ENCODE data around the gene XG. TPM values are rescaled to one million over a fixed set of nuclear protein-coding genes. Genes with fewer than 3 reads are reported as not detected.
"Not testable (repeated sequence)": the region's sequence is repeated elsewhere in the genome, so short reads cannot be mapped to it uniquely, and the experiment has no call there.

The XG gene
- total RNA-seq, 1 experiment from 2014 or later = 0.06 TPM

DNA sequence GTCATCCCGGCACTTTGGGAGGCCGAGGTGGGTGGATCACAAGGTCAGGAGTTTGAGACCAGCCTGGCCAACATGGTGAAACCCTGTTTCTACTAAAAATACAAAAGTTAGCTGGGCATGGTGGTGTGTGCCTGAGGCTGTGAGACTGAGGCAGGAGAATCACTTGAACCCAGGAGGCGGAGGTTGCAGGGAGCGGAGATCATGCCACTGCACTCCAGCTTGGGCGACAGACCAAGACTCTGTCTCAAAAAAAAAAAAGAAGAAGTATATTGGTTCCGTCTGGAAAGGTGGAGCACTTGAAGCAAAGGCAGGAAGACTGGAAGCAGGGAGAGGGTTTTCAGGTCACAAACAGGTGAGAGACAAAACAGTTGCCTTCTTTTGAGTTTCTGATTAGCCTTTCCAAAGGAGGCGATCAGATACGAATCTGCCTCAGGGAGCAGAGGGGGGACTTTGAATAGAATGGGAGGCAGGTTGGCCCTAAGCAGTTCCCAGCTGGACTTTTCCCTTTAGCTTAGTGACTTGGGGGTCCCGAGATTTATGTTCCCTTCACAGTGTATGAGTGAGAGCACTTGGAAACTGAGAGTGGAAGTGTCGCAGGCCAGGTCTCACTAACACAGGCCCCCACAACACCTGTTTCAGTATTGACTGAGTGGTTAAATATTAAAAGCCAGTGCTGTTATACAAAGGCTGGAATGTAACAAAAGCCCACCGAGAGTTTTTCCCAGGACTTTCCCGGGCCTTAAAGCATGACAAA, 28.8 kb downstream of the XG start:
- DNase-seq (ENCODE audit: low read depth) = not testable (repeated sequence)

DNA sequence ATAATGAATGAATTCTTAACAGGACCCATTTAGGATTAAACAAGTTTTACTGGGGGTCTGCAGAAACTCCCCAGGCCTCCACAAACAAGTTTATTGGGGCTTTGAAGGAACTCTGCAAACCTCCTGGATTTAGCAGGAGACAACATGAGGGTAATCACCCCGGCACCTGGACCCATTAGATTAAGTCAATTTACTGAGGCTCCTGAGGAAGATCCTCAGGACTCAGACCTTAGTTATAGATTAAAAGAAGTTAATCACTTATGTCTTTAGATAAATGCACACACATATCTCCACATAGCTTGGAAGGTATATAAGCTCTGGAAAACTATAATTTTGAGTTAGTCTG, 29.4 kb downstream of the XG start:
- DNase-seq (ENCODE audit: low read depth) = no peak

DNA sequence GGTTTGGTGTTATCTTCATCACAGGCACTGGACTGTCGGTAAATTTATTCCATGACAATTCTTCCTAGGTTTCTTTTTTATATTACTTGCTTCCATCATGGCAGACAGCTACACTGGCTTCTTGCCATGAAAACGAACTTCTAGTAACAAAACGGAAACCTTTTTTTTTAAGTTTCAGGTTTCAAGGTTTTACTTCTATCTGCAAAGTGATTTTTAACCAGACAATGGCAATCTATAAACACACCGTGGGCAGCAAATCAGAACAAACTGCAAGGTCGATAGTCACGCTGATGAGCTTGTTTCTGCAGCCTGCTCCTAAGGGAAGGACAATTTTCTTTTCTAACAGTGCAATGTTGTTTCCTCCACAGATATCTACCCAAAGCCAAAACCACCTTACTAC, 29.9 kb downstream of the XG start:
- no peak for DNase-seq (ENCODE audit: low read depth)

DNA sequence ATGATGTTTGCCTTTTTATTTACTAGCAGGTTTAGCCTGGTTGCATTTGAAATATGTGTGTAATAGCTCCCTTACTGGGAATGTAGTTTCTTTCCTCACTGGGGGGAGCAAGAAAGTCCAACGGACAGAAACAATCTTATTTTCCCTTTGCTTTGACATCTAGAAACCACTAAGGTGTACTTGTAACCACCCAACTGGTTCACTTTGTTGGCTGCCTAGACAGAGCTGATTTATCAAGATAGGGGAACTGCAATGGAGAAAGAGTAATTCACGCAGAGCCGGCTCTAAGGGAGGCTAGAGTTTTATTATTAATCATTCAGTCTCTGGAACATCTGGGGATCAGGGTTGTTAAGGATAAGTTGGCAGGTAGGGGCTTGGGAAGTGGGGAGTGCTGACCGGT, 30.3 kb downstream of the XG start:
- DNase-seq (ENCODE audit: low read depth) = no peak

DNA sequence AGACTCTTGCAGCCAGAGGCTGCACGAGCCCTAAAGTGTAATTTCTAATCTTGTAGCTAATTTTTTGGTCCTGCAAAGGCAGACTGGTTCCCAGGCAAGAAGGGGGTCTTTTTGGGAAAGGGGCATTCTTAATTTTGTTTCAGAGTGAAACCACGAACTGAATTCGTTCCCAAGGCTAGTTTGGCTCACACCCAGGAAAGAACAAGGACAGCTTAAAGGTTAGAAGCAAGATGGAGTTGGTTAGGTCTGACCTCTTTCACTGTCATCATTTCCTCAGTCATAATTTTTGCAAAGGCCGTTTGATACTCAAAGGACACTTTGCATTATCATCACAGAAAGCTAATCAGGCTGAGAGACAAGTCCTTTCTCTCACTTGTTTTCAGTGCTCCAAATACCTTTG, 30.9 kb downstream of the XG start:
- no peak for DNase-seq (ENCODE audit: low read depth)

DNA sequence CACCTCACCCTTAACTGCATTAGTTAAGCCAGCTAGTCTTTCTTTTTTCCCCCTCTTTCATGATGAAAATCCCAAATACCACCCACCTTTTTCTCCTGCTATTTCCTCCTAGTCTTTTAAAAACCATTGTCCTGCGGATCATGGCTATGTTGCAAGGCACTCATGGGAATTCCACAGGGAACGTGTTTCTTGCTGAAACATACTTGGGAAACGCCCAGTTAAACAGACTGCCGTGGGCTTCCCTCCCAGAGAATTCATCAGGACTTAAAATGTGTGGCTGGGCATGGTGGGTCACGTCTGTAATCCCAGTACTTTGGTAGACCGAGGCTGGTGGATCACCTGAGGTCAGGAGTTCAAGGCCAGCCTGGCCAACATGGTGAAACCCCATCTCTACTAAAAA, 32.2 kb downstream of the XG start:
- DNase-seq (ENCODE audit: low read depth) = no peak

DNA sequence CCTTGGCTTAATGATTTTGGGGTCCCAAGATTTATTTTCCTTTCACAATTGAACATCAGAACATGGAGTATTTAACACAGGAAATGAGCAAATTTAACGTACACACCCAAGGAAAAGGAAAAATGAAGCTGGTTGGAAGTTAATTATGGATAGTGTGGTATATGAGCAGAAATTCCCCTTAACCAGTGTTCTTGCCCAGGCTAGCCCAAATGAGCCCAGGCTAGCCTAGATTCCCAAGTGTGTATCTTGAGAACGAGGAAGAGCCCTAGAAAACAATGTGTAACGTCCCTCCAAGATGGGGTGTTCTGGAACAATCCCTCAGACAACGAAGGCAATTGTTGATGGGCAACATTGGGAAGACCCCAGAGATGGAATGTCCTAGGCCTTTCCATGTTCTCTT, 33.7 kb downstream of the XG start:
- no peak for DNase-seq (ENCODE audit: low read depth)

DNA sequence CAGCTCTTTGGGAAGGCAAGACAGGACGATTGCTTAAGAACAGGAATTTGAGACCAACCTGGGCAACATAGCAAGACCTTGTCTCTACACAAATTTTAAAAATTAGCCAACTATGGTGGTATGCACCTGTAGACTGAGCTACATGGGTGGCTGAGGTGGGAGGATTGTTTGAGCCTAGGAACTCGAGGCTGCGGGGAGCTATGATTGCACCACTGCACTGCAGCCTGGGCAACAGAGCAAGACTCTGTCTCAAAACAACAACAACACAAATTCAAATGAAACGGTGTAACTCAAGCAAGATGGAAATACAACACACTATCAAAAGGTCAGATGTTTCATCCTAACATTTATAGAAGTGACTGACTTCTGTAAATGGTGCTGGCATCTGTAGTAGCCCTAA, 37.1 kb downstream of the XG start:
- no peak for DNase-seq (ENCODE audit: low read depth)

DNA sequence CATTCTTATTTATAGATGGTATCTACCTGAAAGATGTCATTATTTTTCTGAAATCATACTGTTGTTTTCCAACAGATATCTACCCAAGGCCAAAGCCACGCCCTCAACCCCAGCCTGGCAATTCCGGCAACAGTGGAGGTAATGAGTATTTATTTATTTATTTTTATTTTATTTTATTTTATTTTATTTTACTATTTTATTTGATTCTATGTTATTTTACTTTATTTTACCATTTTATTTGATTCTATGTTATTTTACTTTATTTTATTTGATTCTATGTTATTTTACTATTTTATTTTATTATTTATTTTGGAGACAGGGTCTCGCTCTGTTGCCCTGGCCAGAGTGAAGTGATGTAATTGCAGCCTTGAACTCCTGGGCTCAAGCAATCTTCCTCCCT, 37.7 kb downstream of the XG start:
- DNase-seq (ENCODE audit: low read depth) = no peak

DNA sequence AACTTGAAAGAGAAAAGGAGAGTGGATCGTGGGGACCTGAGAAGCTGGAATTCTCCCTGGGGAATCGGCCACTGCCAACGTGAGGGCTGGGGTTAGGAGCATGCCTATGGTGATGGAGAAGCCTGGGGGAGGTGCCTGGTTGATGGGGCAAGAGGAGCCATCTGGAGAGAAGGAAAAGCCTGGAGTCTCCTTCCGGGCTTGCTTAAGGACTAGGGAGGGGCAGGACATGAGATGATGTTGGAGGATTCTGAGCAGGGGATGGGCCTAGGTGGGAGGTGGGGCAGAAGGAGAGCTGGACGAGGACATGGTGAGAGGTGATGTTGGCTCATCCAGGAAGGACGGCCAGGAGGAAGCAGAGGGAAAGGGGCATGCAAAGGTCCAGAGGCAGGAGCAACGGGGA, 41.9 kb downstream of the XG start:
- DNase-seq (ENCODE audit: low read depth) = no peak

DNA sequence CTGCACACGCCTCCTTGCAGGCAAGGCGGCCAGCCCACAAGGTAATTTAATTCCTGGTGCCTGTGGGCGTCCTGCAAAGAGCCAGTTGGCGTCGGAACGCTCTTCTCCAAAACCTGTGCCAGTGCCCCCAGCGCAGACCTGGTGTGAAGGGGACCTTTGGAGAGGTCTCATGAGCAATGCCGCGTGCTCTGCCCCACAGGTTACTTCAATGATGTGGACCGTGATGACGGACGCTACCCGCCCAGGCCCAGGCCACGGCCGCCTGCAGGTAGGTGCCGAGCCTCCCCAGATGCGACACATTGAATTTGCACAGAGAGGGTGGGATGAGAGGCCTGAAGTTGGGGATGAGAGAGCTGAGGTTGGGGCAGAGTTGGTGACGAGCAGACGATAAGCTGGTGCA, 42.5 kb downstream of the XG start:
- no peak for DNase-seq (ENCODE audit: low read depth)

DNA sequence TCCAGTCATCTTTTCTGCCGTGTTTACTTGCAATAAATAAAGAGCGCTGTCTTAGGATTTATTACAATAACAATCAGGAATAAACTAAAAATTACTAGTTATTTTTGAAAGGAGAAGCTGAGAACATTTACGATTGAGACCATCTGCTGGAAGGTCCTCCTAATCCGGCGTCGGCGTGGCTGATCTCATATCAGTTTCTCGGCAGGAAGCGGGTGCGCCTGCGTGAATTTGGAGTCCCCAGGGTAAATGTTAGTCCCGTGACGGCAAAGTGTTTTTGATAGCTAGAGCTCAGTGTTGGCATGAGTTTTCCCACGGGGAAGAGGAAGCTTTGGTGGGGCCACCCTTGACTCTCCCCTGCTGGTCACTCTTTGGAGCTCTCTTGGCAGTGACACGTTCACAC, 45.0 kb downstream of the XG start:
- DNase-seq (ENCODE audit: low read depth) = not testable (repeated sequence)

DNA sequence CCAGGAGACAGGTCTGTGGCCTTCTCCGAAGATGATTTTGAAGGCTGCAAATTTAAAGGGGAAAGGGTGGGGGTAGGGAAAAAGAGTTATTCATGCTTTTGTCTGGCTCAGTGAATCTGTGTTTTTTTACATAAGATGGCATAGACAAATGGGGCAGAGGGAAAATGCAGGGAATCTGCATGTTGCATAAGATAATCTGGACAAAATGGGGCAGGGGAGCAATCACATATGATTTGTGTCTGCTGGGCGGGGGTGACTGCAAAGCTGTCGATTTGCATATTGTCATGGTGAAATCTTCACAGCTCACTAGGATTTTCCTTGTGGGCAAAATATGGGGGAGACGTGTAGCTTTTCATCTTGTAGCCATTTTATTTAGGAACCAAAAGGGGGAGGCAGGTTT, 47.5 kb downstream of the XG start:
- DNase-seq (ENCODE audit: low read depth) = no peak

DNA sequence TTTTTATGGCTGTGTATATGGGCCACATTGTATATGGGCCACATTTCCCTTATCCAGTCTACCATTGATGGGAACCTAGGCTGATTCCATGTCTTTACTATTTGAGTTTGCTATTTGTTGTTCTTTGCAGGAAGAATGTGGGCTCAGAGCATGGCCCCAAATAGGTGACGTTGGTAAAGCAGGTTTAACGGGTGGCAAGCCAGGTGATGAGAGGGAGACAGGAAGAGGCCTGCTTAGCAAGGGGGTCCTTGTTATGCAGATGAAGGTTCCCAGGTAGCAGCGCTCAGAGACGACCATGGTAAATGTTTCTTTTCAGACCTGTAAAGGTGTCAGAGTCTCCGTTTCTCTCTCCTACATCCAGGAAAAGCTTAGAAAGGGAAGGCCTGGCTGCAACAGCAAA, 48.1 kb downstream of the XG start:
- not testable (repeated sequence) for DNase-seq (ENCODE audit: low read depth)

DNA sequence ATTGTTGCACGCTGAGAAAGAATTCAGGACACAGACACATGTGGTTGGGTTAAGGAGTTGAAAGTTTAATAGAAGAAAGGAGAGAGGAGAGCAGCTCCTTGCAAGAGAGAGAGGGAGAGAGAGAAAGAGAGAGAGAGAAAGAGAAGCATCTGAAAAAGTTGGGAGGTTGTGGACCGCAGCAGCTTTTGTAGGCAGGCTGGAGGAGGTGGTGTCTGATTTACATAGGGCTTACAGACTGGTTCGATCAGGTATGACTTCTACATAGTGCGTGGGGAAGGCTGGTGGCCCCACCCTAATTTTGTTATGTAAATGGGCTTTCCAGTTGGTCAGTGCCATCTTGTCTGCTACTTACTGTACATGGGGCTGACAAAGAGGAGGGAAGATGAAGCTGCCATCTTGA, 49.4 kb downstream of the XG start:
- DNase-seq (ENCODE audit: low read depth) = no peak

DNA sequence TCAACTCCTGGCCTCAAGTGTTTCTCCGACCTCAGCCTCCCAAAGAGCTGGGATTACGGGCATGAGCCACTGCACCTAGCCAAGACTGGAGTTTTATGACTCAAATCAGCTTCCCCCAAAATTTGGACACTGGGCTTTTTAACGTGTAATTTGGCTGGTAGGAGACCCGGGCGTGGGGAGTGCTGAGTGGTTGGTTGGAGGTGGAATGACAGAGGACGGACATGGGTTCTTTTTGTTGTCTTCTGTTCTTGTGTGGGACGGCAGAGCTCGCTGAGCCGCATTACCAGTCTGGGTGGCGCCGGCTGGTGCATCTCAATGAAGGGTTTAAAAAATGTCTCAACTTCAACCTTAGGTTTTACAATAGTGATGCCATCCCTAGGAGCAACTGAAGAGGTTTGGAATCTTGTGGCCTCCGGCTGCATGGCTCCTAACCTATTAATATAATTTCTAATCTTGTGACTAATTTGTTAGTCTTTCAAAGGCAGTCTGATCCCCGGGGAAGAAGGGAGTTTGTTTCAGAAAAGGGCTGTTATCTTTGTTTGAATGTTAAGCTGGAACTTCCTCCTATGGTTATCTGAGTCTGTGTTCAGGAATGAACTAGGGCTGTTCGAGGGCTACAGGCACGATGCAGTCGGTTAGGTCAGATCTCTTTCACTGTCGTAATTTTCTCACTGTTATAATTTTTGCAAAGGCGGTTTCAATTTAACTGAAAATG, 50.7 kb downstream of the XG start:
- DNase-seq (ENCODE audit: low read depth) = peak; percentile 19

DNA sequence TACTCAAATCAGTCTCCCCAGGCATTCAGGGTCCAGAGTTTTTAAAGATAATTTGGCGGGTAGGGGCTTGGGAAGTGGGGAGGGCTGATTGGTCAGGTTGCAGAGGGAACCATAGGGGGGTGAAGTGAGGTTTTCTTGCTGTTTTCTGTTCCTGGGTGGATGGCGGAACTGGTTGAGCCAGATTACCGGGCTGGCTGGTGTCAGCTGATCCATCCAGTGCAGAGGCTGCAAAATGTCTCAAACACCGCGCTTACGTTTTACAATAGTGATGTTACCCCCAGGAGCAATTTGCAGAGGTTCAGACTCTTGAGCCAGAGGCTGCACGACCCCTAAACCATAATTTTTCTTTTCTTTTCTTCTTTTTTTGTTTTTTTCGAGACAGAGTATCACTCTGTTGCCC, 51.6 kb downstream of the XG start:
- DNase-seq (ENCODE audit: low read depth) = not testable (repeated sequence)

DNA sequence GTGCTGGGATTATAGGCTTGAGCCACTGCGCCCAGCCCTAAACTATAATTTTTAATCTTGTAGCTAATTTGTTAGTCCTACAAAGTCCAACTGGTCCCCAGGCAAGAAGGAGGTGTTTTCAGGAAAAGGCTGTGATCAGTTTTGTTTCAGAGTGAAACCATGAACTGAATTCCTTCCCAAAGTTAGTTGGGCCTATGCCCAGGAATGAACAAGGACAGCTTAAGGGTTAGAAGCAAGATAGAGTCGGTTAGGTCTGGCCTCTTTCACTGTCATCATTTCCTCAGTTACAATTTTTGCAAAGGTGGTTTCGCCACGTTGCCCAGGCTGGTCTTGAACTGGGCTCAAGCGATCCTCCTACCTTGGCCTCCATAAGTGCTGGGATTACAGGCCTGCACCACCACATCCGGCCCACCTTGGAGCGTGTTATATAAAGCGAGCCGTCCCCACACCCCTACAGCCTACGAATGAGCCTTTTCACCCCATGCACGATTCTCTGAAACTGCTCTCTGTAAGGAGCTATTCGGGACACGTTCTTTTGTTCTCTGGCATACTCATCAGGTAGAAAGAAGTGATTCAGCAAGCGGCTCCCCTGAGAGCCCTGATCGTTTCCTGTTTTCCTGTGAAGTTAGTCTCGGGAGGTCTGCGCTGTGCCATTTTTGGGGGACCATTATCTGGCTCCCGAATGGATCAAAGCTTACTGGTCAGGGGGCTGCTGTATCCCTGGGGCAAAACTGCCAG, 52.4 kb downstream of the XG start:
- DNase-seq (ENCODE audit: low read depth) = peak; percentile 3

DNA sequence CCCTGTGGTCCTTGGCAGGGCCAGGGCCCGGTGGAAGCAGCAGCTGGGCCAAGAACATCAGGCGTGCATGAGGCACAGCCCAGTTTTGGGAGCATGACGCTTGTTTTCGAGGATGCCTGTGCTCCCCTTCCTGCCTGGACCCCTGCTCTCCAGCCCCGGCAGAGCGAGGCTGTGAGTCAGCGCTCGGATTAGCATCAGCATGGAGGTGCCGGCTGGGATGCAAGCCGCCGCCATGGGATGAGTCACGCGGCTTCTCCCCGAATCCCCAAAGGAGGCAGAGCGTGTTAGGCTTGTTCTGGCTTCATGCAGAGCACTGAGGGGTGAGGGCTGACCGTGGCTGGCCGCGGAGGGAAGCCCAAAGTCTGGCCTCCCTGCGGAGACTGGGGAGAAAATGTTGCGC, 53.0 kb downstream of the XG start:
- peak; percentile 80 for DNase-seq (ENCODE audit: low read depth)

DNA sequence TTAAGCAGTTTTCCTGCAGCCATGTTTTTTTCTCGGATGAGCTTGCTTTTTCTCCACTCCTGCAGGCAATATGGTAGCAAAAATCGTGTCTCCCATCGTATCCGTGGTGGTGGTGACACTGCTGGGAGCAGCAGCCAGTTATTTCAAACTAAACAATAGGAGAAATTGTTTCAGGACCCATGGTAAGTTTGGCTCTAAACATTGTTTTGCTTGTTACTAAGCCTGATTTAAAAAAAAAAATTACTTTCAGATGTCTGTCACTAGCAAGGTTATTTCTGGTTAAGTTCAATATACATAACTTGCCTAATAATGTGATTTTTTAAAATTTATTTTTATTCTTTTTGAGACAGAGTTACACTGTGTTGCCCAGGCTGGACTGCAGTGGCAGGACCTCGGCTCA, 59.4 kb downstream of the XG start:
- no peak for DNase-seq (ENCODE audit: low read depth)

DNA sequence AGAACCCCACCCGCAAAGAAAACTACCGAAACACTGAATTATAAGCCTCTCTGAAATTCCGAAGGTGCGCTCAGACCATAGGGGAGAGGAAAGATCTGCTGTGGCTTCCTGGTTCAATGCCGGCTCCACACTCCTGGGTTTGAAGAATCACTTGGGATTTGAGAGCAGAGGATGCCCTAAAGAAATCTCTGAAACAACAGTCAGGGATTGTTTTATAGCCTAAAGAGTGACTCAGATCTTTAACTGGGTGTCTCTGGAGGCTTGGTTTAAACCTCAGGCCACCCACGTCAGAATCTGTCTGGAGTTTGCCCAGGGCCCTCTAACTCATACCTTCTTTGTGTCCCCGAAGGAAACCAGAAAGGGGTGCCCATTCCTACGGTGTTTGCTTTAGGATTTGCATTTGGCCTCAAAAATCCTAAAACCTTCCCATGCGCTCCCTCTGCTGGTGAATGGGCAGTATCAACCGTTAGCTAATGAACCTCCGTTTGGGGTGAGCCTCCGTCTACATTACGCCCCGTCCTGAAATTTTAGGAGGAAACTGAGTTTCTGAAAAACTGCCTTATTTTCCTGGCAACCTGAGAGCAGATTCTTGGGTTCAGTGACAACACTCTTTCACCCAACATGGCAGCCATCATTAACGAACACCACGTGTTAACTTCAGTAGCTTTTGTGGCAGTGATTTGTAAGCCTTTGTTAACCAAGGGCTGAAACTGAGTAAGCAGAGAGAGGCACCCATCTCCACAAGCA, 60.5 kb downstream of the XG start:
- DNase-seq (ENCODE audit: low read depth) = peak; percentile 26

DNA sequence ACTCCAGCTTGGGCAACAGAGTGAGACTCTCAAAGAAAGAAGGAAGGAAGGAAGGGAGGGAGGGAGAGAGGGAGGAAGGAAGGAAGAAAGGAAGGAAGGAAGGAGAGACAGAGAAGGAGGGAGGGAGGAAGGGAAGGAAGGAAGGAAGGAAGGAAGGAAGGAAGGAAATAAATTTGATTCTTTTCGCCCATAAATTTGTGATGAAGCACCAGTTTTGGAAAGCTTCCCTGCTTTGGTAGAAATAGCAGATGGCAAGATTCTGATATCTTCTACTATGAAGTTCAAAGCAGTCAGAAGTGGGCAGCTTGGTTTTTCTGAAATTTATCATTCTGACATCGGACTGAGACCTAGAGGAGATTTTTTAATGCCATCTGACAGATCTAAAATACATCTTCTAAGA, 65.2 kb downstream of the XG start:
- DNase-seq (ENCODE audit: low read depth) = no peak

Measured in LHCN-M2 (cell line).